ENCODE results near the gene ZNF296.

DNA sequence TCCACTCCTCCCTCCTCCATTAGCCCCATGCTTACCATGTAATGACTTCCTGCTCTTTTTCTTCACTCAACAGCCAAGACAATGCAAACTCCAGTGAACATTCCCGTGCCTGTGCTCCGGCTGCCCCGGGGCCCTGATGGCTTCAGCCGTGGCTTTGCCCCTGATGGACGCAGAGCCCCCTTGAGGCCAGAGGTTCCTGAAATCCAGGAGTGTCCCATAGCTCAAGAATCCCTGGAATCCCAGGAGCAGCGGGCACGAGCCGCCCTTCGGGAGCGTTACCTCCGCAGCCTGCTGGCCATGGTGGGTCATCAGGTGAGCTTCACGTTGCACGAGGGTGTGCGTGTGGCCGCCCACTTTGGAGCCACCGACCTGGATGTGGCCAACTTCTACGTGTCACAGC lies 13.8 kb upstream of the ZNF296 start:
- TF ChIP-seq ELF1 (IDR thresholded peaks at IDR 0.05; ENCODE audit: borderline replicate concordance, low read depth) (no peak), CTCF (IDR thresholded peaks at IDR 0.05 in 2 of 3, conservative IDR thresholded peaks at IDR 0.05 in 1 of 3; ENCODE audit: borderline replicate concordance in 1 of 3, insufficient read depth in 1 of 3, low read depth in 2 of 3, low read length in 2 of 3) (no peak), RAD21 (IDR thresholded peaks at IDR 0.05; ENCODE audit: low read depth) (no peak), EZH2phosphoT487 (IDR thresholded peaks at IDR 0.05; ENCODE audit: borderline replicate concordance) (no peak)

Data from HCT116 (cell line).